Measurements from ENCODE around the gene AQP2.

- TF ChIP-seq POLR2A (IDR thresholded peaks at IDR 0.05) (no peak), CTCF (IDR thresholded peaks at IDR 0.05) (no peak)
Measured at GRCh38 chr12:49923035-49923644, 27.4 kb upstream of the AQP2 start.
